ENCODE results near the gene FSTL5. TPM values are rescaled to one million over a fixed set of nuclear protein-coding genes. Genes with fewer than 3 reads are reported as not detected.

Gene FSTL5
- total and polyA plus RNA-seq, 4 donors, result 0.01 to 0.08 TPM; not detected in 2

GRCh38 chr4:161554372-161554990 is 609.3 kb downstream of the FSTL5 start:
- 55% methylated on average over 5 of the region's 5 CpGs for WGBS
- Histone ChIP-seq H3K9me3 (ENCODE audit: control insufficient read depth in 4 of 4, low read length in 3 of 4) (no peaks in the 10 kb centered on the region), H3K27ac (ENCODE audit: low read depth in 1 of 2, low read length in 2 of 2) (no peak overlapping the region), H3K4me1 (ENCODE audit: control insufficient read depth in 4 of 4, insufficient read depth in 4 of 4, low read length in 3 of 4) (no peaks in the 10 kb centered on the region), H3K36me3 (ENCODE audit: control insufficient read depth in 4 of 4, insufficient read depth in 3 of 4, low read depth in 1 of 4, low read length in 3 of 4) (no peaks in the 10 kb centered on the region), H3K27me3 (ENCODE audit: control insufficient read depth in 4 of 4, insufficient read depth in 4 of 4, low read length in 3 of 4) (no peaks in the 10 kb centered on the region), H3K9ac (ENCODE audit: low read depth in 1 of 2, low read length in 2 of 2) (no peak overlapping the region), H3K4me3 (ENCODE audit: low read depth in 1 of 3, low read length in 3 of 3) (no peak overlapping the region)
- no peak for DNase-seq (ENCODE audit: low spot score)
- no peak for TF ChIP-seq FOXA2 (IDR thresholded peaks at IDR 0.05)
- no peak for TF ChIP-seq GABPA (IDR thresholded peaks at IDR 0.05 in 1 of 2, conservative IDR thresholded peaks at IDR 0.05 in 1 of 2)
- TF ChIP-seq REST (IDR thresholded peaks at IDR 0.05), result no peak

GRCh38 chr4:161546902-161547301 is 616.9 kb downstream of the FSTL5 start:
- 76% methylated on average over 5 of the region's 5 CpGs for WGBS
- Histone ChIP-seq H3K9me3 (ENCODE audit: control insufficient read depth in 4 of 4, low read length in 3 of 4) (no peaks in the 10 kb centered on the region), H3K36me3 (ENCODE audit: control insufficient read depth in 4 of 4, insufficient read depth in 3 of 4, low read depth in 1 of 4, low read length in 3 of 4) (no peaks in the 10 kb centered on the region), H3K4me3 (ENCODE audit: low read depth in 1 of 3, low read length in 3 of 3) (no peak overlapping the region), H3K27me3 (ENCODE audit: control insufficient read depth in 4 of 4, insufficient read depth in 4 of 4, low read length in 3 of 4) (no peaks in the 10 kb centered on the region), H3K9ac (ENCODE audit: low read depth in 1 of 2, low read length in 2 of 2) (no peak overlapping the region), H3K4me1 (ENCODE audit: control insufficient read depth in 4 of 4, insufficient read depth in 4 of 4, low read length in 3 of 4) (no peaks in the 10 kb centered on the region), H3K27ac (ENCODE audit: low read depth in 1 of 2, low read length in 2 of 2) (no peak overlapping the region)
- no peak for DNase-seq (ENCODE audit: low spot score)
- TF ChIP-seq SP1 (IDR thresholded peaks at IDR 0.05) (no peak), MAX (IDR thresholded peaks at IDR 0.05) (no peak), RAD21 (IDR thresholded peaks at IDR 0.05) (no peak)

GRCh38 chr4:161540265-161540664 is 623.5 kb downstream of the FSTL5 start:
- Histone ChIP-seq H3K9ac (ENCODE audit: low read depth in 1 of 2, low read length in 2 of 2) (no peak overlapping the region), H3K4me1 (ENCODE audit: control insufficient read depth in 4 of 4, insufficient read depth in 4 of 4, low read length in 3 of 4) (no peaks in the 10 kb centered on the region), H3K4me3 (ENCODE audit: low read depth in 1 of 3, low read length in 3 of 3) (no peak overlapping the region), H3K27ac (ENCODE audit: low read depth in 1 of 2, low read length in 2 of 2) (no peak overlapping the region), H3K9me3 (ENCODE audit: control insufficient read depth in 4 of 4, low read length in 3 of 4) (no peaks in the 10 kb centered on the region), H3K36me3 (ENCODE audit: control insufficient read depth in 4 of 4, insufficient read depth in 3 of 4, low read depth in 1 of 4, low read length in 3 of 4) (no peaks in the 10 kb centered on the region), H3K27me3 (ENCODE audit: control insufficient read depth in 4 of 4, insufficient read depth in 4 of 4, low read length in 3 of 4) (peaks cover 0 to 3% (median 0%) of the 10 kb centered on the region in 4 donors)
- TF ChIP-seq GABPA (IDR thresholded peaks at IDR 0.05 in 1 of 2, conservative IDR thresholded peaks at IDR 0.05 in 1 of 2), result no peak
- no peak for TF ChIP-seq RXRA (IDR thresholded peaks at IDR 0.05)
- TF ChIP-seq ZBTB33 (IDR thresholded peaks at IDR 0.05), result no peak
- TF ChIP-seq HNF4A (conservative IDR thresholded peaks at IDR 0.05), result no peak
- TF ChIP-seq TAF1 (conservative IDR thresholded peaks at IDR 0.05), result no peak
- TF ChIP-seq SP1 (IDR thresholded peaks at IDR 0.05), result no peak
- TF ChIP-seq REST (IDR thresholded peaks at IDR 0.05), result no peak
- TF ChIP-seq FOXA2 (IDR thresholded peaks at IDR 0.05), result no peak
- no peak for TF ChIP-seq ATF3 (IDR thresholded peaks at IDR 0.05)
- no peak for TF ChIP-seq JUND (IDR thresholded peaks at IDR 0.05)
- no peak for TF ChIP-seq EGR1 (IDR thresholded peaks at IDR 0.05; ENCODE audit: low read depth in 2 of 2)
- no peak for DNase-seq (ENCODE audit: low spot score)
- WGBS, result 74% methylated on average over 1 of the region's 1 CpG
